HG03565 (cell line): ENCODE data around the gene TBC1D2.

Experiments
- ATAC-seq: cut with Tn5 transposase; IDR thresholded peaks from one replicate; pipeline ENCODE4 v1.9.1; 2021; ENCODE audit warnings: mild to moderate bottlenecking, moderate library complexity; ENCODE audit not compliant: unreplicated experiment

TBC1D2 gene

DNA sequence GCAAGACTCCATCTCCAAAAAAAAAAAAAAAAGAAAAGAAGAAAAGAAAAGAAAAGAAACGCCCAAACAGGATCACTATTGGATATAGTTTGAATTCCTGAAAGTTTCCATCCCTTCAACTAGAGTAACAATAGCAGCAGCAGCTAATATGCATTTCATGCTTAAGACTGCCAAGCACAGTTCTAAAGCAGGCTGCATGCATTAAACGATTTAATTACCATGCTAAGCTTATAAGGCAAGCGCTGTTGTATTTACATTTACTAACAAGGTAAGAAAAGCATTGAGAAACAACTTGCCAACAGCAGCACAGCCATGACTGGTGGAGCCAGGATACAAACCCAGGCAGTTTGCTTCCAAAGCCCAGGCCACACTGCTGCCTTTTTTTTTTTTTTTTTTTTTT, 13.0 kb downstream of the TBC1D2 start:
- ATAC-seq, result no peak

DNA sequence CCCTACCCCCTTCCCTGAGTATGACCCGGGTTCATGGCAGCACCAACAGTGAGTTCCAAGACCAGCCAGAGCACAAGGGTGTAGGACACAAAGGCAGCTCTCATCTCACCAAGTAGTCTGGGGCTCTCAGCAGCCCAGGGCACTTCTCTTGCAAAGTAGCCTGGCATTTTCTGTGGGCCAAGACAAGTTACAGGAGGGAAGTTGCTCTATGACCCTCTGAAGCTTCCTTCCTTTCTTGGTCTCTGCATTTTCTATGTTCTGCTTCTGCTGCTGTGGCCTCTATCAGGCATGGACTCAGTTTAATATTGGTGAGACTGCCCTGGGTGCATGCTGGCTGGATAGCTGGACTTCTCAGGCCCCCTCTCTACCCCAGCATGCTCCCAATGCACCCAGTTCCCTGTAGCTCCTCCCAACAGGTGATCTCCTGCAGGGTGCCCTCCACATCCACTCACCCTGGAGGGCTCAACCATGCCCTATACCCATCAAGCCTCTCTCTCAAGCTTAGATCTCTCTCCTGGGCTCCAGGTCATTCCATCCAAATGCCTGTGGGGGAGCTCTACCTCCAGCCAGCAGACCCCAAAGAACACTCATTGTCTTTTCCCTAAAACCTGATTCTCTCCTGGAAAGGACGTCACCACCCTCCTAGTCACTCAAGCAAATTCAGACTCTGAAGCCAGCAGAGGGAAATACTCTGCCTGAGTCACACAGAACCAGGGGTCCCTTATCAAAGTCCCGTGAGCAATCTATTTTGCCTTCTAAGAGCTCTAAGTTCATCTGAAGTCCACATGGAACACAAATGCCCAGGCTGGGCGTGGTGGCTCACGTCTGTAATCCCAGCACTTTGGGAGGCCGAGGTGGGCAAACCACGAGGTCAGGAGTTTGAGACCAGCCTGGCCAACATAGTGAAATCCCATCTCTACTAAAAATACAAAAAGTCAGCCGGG, 13.8 kb downstream of the TBC1D2 start:
- no peak for ATAC-seq

DNA sequence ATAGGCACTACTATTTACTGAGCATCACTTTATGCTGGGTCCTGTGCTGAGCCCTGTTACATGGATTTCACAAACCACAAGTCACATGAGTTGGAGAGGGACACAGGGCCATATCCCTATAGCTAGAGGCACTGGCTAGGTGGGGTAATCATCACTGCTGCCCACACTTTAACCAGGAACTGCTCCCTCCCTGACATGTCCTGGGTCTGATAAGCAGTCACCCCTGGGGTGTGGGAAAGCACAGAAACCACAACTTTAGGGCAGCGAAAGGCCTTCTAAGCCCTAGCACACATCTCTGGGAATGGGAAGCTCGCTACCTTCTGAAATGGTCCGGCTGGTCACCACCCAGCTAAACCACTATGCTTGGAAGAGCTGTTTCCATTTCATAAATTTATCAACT, 15.0 kb downstream of the TBC1D2 start:
- ATAC-seq, result no peak

DNA sequence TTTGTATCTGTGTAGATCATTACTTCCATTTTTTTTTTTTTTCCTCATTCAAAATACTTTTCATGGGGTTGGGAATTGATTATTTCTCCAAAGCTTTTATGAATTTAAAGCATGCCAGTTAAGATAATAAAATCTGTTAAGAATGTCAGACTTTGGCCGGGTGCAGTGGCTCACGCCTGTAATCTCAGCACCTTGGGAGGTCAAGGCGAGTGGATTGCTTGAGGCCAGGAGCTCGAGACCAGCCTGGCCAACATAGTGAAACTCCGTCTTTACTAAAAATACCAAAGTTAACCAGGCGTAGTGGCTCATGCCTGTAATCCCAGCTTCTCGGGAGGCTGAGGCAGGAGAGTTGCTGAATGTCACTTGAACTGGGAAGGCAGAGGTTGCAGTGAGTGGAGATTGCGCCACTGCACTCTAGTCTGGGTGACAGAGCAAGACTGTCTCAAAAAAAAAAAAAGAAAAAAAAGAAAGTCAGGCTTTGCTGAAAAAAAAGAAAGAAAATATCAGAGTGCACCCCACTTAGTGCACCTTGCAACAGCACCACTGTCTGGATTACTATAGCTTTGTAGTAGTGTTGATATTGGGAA, 18.5 kb downstream of the TBC1D2 start:
- no peak for ATAC-seq

DNA sequence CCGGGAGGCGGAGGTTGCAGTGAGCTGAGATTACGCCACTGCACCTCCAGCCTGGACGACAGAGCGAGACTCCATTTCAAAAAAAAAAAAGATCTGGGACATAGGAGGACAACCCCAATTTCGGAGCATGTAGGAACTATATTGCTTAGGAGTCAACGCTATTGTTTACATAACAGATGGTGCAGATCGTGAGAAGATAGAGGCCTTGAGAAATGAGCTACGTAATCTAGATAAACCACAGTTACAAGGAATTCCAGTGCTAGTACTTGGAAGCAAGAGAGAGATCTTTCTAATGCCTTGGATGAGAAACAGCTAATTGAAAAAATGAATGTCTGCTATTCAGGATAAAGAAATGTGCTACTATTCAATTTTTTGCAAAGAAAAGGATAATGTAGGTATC, 20.3 kb downstream of the TBC1D2 start:
- no peak for ATAC-seq

DNA sequence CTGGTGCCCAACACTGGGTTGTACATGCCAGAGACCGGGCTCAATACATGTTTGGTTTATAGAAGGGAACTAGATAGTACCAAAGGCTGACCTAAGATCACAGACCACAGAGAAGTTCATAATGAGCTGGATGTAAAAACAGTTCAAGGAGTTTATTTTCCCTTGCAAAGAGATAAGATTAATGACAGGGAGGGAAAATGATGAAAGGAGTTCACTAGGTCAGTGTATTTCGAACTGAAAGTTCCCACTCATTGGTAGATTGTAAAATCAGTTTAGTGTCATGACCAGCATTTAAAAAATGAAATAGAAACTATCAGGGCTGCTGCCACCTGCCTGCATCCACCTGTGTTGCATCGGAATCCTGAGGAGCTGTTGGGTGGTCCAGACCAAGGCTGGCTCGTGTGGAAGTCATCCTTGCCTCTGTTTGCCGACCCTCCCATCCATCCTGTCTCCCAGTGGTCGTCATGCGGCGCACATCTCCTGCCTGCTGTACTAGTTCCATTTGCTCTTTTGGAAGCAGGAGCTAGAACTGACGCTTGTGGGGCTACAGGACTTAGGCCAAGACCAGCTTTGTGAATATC, 21.1 kb downstream of the TBC1D2 start:
- ATAC-seq, result no peak

DNA sequence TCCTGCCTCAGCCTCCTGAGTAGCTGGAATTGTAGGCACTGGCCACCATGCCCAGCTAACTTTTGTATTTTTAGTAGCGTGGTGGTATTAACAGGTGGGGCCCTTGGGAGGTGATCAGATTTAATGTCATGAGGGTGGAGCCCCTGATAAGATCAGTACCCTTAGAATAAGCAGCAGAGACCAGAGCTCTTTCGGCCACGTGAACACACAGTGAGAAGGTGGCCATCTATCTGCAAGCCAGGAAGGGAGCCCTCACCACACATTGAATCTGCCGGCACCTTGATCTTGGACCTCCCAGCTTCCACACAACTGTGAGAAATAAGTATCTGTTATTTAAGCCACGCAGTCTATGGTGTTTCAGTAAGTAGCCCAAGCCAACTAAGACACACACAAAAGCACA, 22.5 kb downstream of the TBC1D2 start:
- no peak for ATAC-seq

DNA sequence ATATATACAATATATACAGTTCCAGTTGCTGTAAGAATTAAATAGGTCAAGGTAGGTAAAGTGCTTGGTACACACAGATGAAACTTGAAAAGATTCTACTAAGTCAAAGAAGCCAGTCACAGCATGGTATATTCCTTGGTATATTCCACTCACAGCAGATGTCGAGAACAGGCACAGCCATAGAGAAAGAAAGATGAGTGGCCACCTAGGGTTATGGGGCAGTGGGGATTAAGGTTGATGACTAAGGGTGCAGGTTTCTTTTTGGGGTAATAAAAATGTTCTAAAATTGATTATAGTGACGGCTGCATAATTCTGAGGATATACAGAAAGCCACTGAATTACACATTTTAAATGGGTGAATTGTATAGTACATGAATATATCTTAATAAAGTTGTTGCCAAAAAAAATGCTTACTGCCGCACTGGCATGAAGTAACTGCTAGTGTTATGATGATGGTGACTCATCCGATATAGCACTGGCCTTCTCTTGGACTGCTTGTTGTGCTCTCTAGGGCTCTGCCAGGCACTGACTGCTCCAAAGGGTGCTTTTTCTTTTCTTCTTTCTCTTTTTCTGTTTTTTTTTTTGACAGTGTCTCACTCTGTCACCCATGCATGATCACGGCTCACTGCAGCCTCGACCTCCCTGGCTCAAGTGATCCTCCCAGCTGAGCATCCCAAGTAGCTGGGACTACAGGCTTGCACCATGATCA, 23.5 kb downstream of the TBC1D2 start:
- no peak for ATAC-seq

DNA sequence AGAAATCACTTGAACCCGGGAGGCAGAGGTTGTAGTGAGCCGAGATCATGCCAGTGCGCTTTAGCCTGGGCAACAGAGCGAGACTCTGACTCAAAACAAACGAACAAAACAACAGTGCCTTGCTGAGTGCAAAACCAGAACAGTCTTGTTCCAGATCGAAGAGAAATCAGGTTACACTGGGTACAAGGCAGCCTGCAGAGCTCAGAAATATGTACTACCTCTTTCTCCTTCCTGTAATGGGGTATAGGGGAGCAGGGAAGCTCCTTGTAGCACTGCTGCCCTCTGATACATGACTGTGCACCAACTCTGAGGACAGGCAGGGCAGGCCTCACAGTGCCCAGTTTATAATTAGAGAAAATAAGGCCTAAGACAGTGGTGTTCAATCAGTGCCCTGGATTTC, 24.7 kb downstream of the TBC1D2 start:
- ATAC-seq, result no peak

DNA sequence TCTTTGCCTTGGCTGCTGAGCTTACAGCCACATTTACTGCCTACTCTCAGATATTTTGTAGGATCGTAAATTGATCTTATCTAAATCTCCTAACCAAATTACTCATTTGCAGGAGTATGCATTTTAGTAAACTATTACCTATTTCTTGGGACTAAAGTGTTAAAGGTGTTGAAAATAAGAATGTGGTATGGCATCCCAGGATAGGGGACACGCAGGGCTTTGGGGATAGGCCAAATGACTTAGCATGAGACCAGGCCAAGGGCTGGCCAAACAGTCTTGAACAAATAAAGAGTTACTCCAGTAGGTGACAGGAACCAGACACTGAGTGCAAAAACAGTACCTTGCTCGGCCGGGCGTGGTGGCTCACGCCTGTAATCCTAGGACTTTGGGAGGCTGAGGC, 25.1 kb downstream of the TBC1D2 start:
- no peak for ATAC-seq

DNA sequence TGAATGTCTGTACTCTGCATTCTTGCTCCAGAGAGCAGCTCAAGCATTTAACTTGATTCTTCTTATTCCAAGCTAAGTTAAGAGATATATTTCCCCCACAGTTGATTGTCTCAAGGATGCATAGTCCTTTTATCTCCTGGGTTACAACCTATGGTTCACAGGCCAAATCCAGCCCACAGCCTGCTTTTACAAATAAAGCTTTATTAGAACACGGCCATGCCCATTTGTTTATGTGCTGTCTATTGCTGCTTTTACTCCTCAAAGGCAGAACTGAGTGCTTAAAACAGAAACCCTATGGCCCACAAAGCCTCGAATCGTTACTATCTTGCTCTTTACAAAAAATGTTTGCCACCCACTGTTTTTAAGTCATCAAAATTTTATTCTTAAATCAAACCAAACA, 25.8 kb downstream of the TBC1D2 start:
- no peak for ATAC-seq

DNA sequence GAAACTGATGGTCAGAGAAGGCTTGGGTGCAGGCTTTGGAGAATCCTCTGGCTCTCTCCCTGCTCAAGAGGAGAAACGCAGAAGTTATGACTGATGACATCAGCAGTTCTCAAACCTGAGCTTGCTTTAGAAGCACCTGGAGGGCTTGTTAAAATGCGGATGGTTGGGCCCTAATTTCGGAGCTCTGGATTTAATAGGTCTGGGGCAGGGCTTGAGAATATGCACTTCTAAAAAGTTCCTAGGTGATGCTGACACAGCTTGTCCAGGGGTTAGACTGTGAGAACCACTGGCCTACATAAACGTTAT, 26.4 kb downstream of the TBC1D2 start:
- no peak for ATAC-seq

DNA sequence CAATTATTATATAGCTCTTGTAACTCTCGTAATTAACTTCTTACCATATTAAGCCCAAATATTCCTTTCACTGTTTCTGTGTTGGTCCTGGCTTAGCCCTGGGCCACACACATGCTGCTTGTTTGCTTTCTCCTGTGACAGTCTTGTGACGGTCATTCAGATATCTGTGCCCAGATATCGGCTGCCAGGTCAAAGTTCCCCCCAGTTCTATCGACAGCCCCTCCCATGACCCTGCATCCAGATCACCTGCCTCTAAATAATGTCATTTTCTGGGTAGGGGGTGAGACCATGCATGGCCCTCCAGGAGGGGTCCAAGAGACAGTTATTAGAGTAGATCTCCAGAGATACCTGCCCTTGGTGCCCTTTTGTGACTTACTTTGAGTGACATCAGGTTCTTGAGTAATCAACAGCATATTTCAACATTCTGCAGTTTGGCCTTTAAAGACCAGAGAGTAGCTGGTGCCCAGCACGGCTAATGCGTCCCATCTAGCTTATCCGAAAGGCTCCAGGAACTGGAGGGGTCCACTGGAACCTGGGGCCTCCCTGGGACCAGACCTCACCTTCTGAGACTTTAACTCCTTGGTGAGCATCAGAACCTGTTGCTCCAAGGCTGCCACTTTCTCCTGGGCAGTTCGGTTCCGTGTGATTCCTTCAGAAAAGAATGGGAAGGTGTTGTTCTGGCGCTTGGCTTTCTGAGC, 26.9 kb downstream of the TBC1D2 start:
- no peak for ATAC-seq

DNA sequence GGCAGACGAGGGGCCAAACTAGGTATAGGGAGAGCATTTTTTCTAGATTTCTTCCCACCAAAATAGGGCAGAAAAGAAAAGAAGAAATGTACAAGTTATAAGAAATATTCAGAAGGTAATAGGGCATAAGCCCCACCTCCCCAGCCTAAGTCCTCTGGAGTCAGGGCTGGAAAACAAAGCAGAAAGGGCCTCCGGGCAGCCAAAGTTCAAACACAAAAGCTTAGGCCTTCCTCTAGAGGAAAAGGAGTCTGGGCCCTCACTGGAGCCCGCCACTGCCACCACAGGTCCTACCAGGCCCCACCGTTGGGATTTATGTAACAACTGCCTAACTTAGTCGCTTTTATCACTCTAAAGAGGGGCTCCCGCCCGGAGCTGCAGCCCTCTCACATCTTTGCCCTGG, 27.6 kb downstream of the TBC1D2 start:
- no peak for ATAC-seq

DNA sequence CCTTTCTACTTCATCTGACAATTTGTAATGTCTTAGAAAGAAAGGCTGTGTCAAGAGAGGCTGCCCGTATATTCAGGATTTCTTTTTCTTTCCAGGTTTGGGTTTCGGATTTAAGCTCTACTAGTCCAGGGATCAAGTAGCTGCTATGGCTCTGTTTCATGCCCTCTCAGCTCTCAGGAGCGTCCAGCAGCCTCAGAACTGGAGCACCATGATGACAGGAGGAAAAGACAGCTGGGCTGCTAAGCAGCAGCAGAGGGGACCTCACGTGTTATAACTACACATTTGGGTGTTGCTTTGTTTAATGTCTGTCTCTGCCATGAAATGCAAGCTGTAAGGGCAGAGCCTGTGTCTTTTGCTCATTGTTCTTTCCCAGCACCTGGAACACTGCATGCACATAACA, 28.5 kb downstream of the TBC1D2 start:
- no peak for ATAC-seq

DNA sequence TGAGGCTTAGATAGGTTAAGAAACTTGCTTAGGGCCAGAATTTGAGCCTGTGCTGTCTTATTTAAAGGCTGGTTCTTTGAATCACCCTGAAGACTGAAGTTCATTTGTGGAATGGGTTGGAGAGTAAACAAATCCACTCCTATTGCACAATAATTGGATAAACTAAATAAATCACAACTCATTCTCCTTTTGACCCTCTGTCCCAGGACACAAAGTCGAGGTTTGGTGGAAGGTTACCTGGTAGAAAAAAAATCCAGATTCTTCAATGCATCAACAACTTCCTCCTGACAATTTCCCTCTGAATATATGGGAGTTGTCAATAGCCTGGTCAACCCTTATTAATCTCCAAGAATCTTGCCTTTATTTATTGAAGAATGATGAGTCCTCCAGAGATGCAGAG, 28.9 kb downstream of the TBC1D2 start:
- ATAC-seq, result no peak

DNA sequence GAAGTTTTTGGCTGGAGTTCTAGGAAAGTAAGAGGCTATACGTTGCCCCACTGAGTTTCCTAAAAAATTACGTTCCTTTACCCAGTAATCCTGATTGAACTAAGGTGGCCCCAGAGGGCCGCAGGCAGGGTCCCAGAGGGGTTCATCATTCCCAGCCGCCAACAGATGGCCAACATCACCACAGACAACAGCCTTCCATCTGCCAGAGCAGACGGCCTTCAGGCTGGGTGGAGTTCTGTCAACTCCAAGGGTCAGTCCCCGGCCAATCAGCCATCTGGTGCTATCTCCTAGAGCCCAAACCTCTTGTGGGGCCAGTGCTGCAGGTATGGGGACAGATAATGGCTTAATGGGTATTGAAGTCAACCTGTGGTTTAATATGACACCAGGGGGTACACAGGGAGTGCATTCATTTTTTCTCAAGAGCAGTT, 30.4 kb downstream of the TBC1D2 start:
- no peak for ATAC-seq

DNA sequence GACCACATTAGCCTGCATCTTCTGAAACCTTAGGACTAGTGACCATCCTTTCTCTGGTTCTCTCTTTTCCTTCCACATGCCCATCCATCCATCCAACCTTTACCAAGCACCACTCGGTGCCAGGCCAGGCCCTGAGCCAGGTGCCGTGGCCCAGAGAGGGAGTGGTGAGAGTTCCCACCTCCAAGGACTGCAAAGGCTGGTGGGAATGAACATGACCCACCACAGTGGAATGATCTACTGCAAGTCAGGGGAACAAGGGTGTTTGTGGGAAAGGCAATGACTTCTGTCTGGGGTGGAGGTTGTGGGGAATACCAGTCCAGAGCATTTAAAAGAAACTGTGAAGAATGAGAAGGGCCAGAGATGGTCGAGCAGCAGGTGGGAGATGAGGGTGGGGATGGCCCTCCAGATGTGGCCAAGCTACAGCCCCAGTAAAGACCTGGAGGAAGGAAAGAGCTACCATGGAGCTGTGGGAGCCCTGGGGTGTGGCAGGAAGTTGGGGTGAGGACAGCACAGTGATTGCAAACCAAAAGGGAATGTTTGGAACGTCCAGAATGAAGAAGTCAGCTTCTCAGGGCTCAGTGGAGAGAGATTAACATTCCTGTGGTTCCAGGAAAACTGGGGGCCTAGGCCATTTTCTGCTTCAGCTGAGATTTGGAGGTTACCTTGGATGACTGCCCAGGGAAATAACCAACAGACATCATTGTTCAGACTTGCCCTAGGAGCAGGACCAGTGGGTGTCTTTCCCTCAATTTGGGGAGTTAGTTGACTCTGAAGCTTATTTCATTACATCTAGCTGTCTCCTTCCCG, 32.4 kb downstream of the TBC1D2 start:
- no peak for ATAC-seq

DNA sequence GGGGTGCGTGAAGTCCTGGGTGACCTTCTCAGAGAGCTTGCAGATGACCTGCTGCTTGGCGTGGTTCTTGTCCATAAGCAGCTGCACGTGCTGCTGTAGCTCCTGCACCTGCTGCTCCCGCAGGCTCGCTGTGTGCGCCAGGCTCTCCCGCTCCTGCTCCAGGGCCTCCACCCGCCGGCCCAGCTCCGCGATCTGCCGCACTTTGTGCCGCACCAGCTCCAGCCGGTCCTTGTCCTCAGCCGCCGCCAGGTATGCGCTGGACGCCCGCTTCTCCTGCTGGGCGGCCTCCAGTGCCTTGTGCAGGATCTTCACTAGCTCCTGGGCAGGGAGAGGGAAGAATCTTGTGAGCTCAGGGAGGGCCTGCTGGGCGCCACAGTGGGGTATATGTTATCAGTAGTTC, 34.5 kb downstream of the TBC1D2 start:
- no peak for ATAC-seq

DNA sequence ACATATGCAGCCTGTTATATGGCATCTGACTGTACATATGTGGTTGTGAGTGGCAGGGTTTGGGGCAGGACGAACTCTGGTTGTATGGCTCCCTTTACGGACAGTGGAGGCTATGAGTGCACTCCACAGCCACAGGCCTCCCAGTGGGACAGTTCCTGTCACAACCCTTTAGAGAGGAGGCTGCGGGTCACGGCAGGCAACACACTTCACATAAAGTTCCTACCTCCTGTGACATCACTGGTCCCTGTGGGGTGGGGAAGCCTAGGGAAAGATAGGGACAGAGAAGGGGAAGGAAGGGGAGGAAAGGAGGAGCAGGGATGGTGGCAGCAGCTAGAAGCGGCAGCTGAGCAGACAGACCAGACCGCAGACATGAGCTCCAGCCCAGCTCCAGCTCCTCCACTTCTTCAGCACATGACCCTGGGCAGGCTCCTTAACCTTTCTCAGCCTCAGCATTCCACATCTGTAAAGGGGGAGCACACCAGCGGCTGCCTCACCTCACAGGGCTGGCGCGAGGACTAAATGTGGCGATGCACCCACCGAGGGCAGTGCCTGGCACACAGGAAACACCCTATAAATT, 35.6 kb downstream of the TBC1D2 start:
- no peak for ATAC-seq
